OCI-LY1 (cell line): ENCODE results near the gene TKTL2.

Source experiments
- EZH2 ChIP-seq: fragments of 200-600 bp; sonication (generic), shearing (Covaris generic); IDR thresholded peaks from 2 replicates; pipeline ENCODE4 v1.8.0; 2017; ENCODE audit warnings: borderline replicate concordance, mixed run types, mild to moderate bottlenecking, antibody characterized with exemption, low read length, moderate library complexity, mixed read lengths
- TF ChIP-seq, protein P1 (sequence below): fragments of 200-600 bp; sonication (generic), shearing (Covaris generic); IDR thresholded peaks from 2 replicates; pipeline ENCODE4 v1.5.1; 2017; ENCODE audit warnings: mild to moderate bottlenecking, antibody characterized with exemption, low read length, moderate library complexity, mixed read lengths

GRCh38 chr4:163486321-163486720 is 12.8 kb upstream of the TKTL2 start:
- TF ChIP-seq, protein P1, sequence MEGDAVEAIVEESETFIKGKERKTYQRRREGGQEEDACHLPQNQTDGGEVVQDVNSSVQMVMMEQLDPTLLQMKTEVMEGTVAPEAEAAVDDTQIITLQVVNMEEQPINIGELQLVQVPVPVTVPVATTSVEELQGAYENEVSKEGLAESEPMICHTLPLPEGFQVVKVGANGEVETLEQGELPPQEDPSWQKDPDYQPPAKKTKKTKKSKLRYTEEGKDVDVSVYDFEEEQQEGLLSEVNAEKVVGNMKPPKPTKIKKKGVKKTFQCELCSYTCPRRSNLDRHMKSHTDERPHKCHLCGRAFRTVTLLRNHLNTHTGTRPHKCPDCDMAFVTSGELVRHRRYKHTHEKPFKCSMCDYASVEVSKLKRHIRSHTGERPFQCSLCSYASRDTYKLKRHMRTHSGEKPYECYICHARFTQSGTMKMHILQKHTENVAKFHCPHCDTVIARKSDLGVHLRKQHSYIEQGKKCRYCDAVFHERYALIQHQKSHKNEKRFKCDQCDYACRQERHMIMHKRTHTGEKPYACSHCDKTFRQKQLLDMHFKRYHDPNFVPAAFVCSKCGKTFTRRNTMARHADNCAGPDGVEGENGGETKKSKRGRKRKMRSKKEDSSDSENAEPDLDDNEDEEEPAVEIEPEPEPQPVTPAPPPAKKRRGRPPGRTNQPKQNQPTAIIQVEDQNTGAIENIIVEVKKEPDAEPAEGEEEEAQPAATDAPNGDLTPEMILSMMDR, result no peak
- no peak for TF ChIP-seq EZH2
